H1 (cell line): Measurements from ENCODE around the gene RGS17. TPM values are rescaled to one million over a fixed set of nuclear protein-coding genes. Genes with fewer than 3 reads are reported as not detected.

ENCODE experiments used
- FOSL1 ChIP-seq: IDR thresholded peaks from 2 replicates; pipeline ENCODE4 v1.6.1; 2011; ENCODE audit warnings: mild to moderate bottlenecking, low read depth, low read length, moderate library complexity; ENCODE audit not compliant: insufficient read depth
- polyA plus RNA-seq, 7 experiments: library from polyadenylated mRNA; depleted of rRNA in 3 of 7; stranded (reverse) in 5 of 7; unstranded in 2 of 7; fragments of >200 nt in 5 of 7; fragments of 200-250 nt in 2 of 7; gene quantifications; 1 replicate in 5 of 7; 2 replicates in 1 of 7; 4 replicates in 1 of 7; pipeline versions ENCODE4 v1.2.1 to v1.2.3, GENCODE V29; 2011 to 2013; ENCODE audit warnings: missing spikeins in 2 of 7, mixed read lengths in 2 of 7
- total RNA-seq: library from RNA; stranded (reverse); fragmentation: NEBNext Ultra II Directional; extraction: Animal tissue kit (Norgen Biotek cat#: 25700); gene quantifications from 2 replicates; pipeline ENCODE4 v1.2.1, GENCODE V29; 2021

RGS17 gene
- total and polyA plus RNA-seq, 2 of the 8 experiments (the other 6 are each of a cell fraction or from before 2014, with no cell fraction given) = 2.0 to 12.2 TPM

DNA sequence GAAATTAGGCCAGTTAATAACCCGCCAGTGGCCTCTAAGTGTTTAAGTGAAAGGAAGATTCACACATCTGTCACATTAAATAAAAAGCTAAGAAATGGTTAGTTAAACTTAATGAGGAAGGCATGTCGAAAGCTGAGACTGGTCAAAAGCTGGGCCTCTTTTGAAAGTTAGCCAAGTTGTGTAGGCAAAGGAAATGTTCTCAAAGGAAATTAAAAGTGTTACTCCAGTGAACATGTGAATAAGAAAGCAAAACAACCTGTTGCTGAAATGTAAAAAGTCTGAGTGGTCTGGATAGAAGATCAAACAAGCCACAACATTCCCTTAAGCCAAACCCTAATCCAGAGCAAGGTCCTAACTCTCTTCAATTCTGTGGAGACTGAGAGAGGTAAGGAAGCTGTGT lies 117.6 kb downstream of the RGS17 start (continued):
- TF ChIP-seq FOSL1 = no peak
- TF ChIP-seq, all 59 proteins: peak for 0
